Lower lobe of right lung (tissue), 2 donors: ENCODE measurements around the gene CYP26B1. TPM values are rescaled to one million over a fixed set of nuclear protein-coding genes. Genes with fewer than 3 reads are reported as not detected.

Source experiments
- ATAC-seq, 2 donors: fragments of 200-7000 bp; cut with Tn5 transposase; one replicate each; pipeline ENCODE4 v1.9.1; 2020 to 2022; ENCODE audit warnings: mild to moderate bottlenecking in 2 of 2, moderate library complexity in 2 of 2
- DNase-seq: peaks from one replicate; pipeline ENCODE4 v3.0.0-alpha.2; 2020
- H3K27ac ChIP-seq: fragments of 200-600 bp; one replicate; pipeline ENCODE4 v1.8.0; 2022
- H3K27me3 ChIP-seq: fragments of 200-600 bp; one replicate; pipeline ENCODE4 v1.8.0; 2022; ENCODE audit warnings: low read depth
- H3K36me3 ChIP-seq: fragments of 200-600 bp; one replicate; pipeline ENCODE4 v1.8.0; 2022; ENCODE audit warnings: mild to moderate bottlenecking
- H3K4me1 ChIP-seq: fragments of 200-600 bp; one replicate; pipeline ENCODE4 v1.8.0; 2022
- H3K4me3 ChIP-seq: fragments of 200-600 bp; one replicate; pipeline ENCODE4 v1.8.0; 2022; ENCODE audit warnings: mild to moderate bottlenecking
- H3K9me3 ChIP-seq: fragments of 200-600 bp; one replicate; pipeline ENCODE4 v1.8.0; 2022
- CTCF ChIP-seq: fragments of 200-600 bp; IDR thresholded peaks from one replicate; pipeline ENCODE4 v1.8.0; 2022; ENCODE audit warnings: antibody characterized with exemption, mild to moderate bottlenecking
- intact Hi-C: fragments of 100-400 bp; cut with DNase I; formaldehyde crosslinking; loops from one replicate; pipeline ENCODE4 v1.11.0; 2022
- long read RNA-seq: library from polyadenylated mRNA; unstranded; transcript quantifications from one replicate; pipeline ENCODE4 v2.0.0, GENCODE V29; 2021
- total RNA-seq: library from RNA; stranded (reverse); fragmentation: NEBNext Ultra II Directional; extraction: Animal tissue kit (Norgen Biotek cat#: 25700); gene quantifications from one replicate; pipeline ENCODE4 v1.2.1, GENCODE V29; 2021
- donor health status: DM: no; HTN: yes; CAD: no; lungs with severe emphysema.

Gene CYP26B1
- total RNA-seq = 2.5 TPM
- long read RNA-seq, partial matches to known transcripts = 4 of 4 reads
- long read RNA-seq, other reads (novel, unspliced or antisense) = 0 of 4 reads

- peaks cover 81% of the 10 kb centered on the region for H3K27me3 ChIP-seq
- intact Hi-C loops = no loop called here
- H3K36me3 ChIP-seq = no peaks in the 10 kb centered on the region
- ATAC-seq = no peak
- H3K9me3 ChIP-seq = no peaks in the 10 kb centered on the region
- no peak for TF ChIP-seq CTCF
- H3K4me1 ChIP-seq = peaks cover 67% of the 10 kb centered on the region
- peak within 1 kb of the TSS; percentile 58 for H3K4me3 ChIP-seq
- peak; percentile 45 for DNase-seq
- no peak within 1 kb of the TSS for H3K27ac ChIP-seq
Measured at GRCh38 chr2:72147303-72147971, at the start of gene CYP26B1. TSS of gene CYP26B1 (minus strand) at chr2:72147862. CDS start at chr2:72147834, 28 bp downstream.

GRCh38 chr2:72193723-72194122 lies 46.1 kb upstream of the CYP26B1 start:
- Histone ChIP-seq H3K4me1 (no peaks in the 10 kb centered on the region), H3K36me3 (no peaks in the 10 kb centered on the region), H3K27ac (no peak overlapping the region), H3K9me3 (no peaks in the 10 kb centered on the region), H3K4me3 (no peak overlapping the region), H3K27me3 (no peaks in the 10 kb centered on the region)
- ATAC-seq (no peak), DNase-seq (no peak)
- no peak for TF ChIP-seq CTCF
- intact Hi-C loops = no loop called here

GRCh38 chr2:72191441-72191840 lies 43.8 kb upstream of the CYP26B1 start:
- no peak for ATAC-seq

GRCh38 chr2:72185206-72185605 lies 37.5 kb upstream of the CYP26B1 start:
- ATAC-seq (no peak), DNase-seq (no peak)
- H3K9me3 ChIP-seq = no peaks in the 10 kb centered on the region
- no peak for TF ChIP-seq CTCF
- H3K36me3 ChIP-seq = no peaks in the 10 kb centered on the region
- intact Hi-C loops = no loop called here
- no peaks in the 10 kb centered on the region for H3K4me1 ChIP-seq
- no peaks in the 10 kb centered on the region for H3K27me3 ChIP-seq
- H3K27ac ChIP-seq = no peak overlapping the region
- no peak overlapping the region for H3K4me3 ChIP-seq

More at GRCh38 chr2:72191441-72191840, 43.8 kb upstream of the CYP26B1 start:
- Histone ChIP-seq H3K27me3 (no peaks in the 10 kb centered on the region), H3K9me3 (no peaks in the 10 kb centered on the region), H3K4me1 (no peaks in the 10 kb centered on the region), H3K4me3 (no peak overlapping the region), H3K36me3 (no peaks in the 10 kb centered on the region), H3K27ac (no peak overlapping the region)
- no peak for TF ChIP-seq CTCF
- DNase-seq = no peak
- intact Hi-C loops = no loop called here

GRCh38 chr2:72183466-72183865 lies 35.8 kb upstream of the CYP26B1 start:
- no peak for DNase-seq
- ATAC-seq = no peak
- Histone ChIP-seq H3K4me3 (no peak overlapping the region), H3K27me3 (no peaks in the 10 kb centered on the region), H3K36me3 (peaks cover 11% of the 10 kb centered on the region), H3K9me3 (no peaks in the 10 kb centered on the region), H3K4me1 (no peaks in the 10 kb centered on the region), H3K27ac (no peak overlapping the region)
- intact Hi-C loops = no loop called here
- no peak for TF ChIP-seq CTCF
